Osteoblast (primary cell): Measurements from ENCODE around the gene ZCCHC24. TPM values are rescaled to one million over a fixed set of nuclear protein-coding genes. Genes with fewer than 3 reads are reported as not detected.

ENCODE experiments used
- DNase-seq: peaks from one replicate; pipeline ENCODE4 v3.0.0; 2011; ENCODE audit warnings: low spot score, mixed read lengths; ENCODE audit not compliant: insufficient read length; ENCODE audit errors: missing footprints
- H2AFZ ChIP-seq: 2 replicates; pipeline ENCODE4 v1.6.0; 2011; ENCODE audit warnings: mild to moderate bottlenecking, low read length
- H3K27ac ChIP-seq: 2 replicates; pipeline ENCODE4 v1.5.1; 2011; ENCODE audit warnings: mild to moderate bottlenecking, low read depth, low read length, moderate library complexity
- H3K27me3 ChIP-seq: 2 replicates; pipeline ENCODE4 v1.6.0; 2012; ENCODE audit warnings: mild to moderate bottlenecking, control low read depth, inconsistent platforms, low read length, moderate library complexity; ENCODE audit not compliant: insufficient read depth
- H3K36me3 ChIP-seq: 2 replicates; pipeline ENCODE4 v1.5.1; 2011; ENCODE audit warnings: mild to moderate bottlenecking, low read length, control low read depth, moderate library complexity; ENCODE audit not compliant: insufficient read depth
- H3K4me1 ChIP-seq: 2 replicates; pipeline ENCODE4 v1.5.1; 2011; ENCODE audit warnings: mild to moderate bottlenecking, low read length, control low read depth, moderate library complexity; ENCODE audit not compliant: insufficient read depth
- H3K4me2 ChIP-seq: 2 replicates; pipeline ENCODE4 v1.6.0; 2011; ENCODE audit warnings: mild to moderate bottlenecking, low read length; ENCODE audit not compliant: insufficient read depth
- H3K4me3 ChIP-seq: fragments of 200-600 bp; sonication (generic); 3 replicates; pipeline ENCODE4 v1.5.1; 2012; ENCODE audit warnings: mild to moderate bottlenecking, low read length, inconsistent platforms; ENCODE audit not compliant: insufficient read depth
- H3K79me2 ChIP-seq: 2 replicates; pipeline ENCODE4 v1.6.0; 2012; ENCODE audit warnings: mild to moderate bottlenecking, low read length, control low read depth, inconsistent platforms; ENCODE audit not compliant: insufficient read depth
- H3K9me3 ChIP-seq: 2 replicates; pipeline ENCODE4 v1.5.1; 2011; ENCODE audit warnings: low read depth, low read length, control low read depth
- H4K20me1 ChIP-seq: 2 replicates; pipeline ENCODE4 v1.6.0; 2012; ENCODE audit warnings: mild to moderate bottlenecking, low read length, control low read depth; ENCODE audit not compliant: insufficient read depth
- CTCF ChIP-seq: IDR thresholded peaks from 2 replicates; pipeline ENCODE4 v1.5.1; 2011; ENCODE audit warnings: mild to moderate bottlenecking, low read depth, low read length, moderate library complexity; ENCODE audit errors: extremely low read depth
- total RNA-seq: library from RNA; depleted of rRNA; stranded (reverse); fragments of >200 nt; gene quantifications from 2 replicates; pipeline ENCODE4 v1.2.3, GENCODE V29; 2012

Gene ZCCHC24
- total RNA-seq, 1 donor, result 48.5 TPM

GRCh38 chr10:79359816-79360498, 85.5 kb downstream of the ZCCHC24 start:
- TF ChIP-seq CTCF, result no peak
- DNase-seq, result no peak
- Histone ChIP-seq H3K27me3 (no peaks in the 10 kb centered on the region), H4K20me1 (no peaks in the 10 kb centered on the region), H3K9me3 (peaks cover 4% of the 10 kb centered on the region), H2AFZ (no peak overlapping the region), H3K4me3 (no peak overlapping the region), H3K79me2 (no peaks in the 10 kb centered on the region), H3K36me3 (peaks cover 7% of the 10 kb centered on the region), H3K4me2 (no peak overlapping the region), H3K4me1 (peaks cover 4% of the 10 kb centered on the region), H3K27ac (no peak overlapping the region)

GRCh38 chr10:79358811-79359210, 86.6 kb downstream of the ZCCHC24 start:
- peaks cover 1% of the 10 kb centered on the region for H3K79me2 ChIP-seq
- TF ChIP-seq CTCF, result no peak
- peaks cover 9% of the 10 kb centered on the region for H4K20me1 ChIP-seq
- no peaks in the 10 kb centered on the region for H3K9me3 ChIP-seq
- H3K4me1 ChIP-seq, result peaks cover 4% of the 10 kb centered on the region
- H2AFZ ChIP-seq, result no peak overlapping the region
- H3K4me2 ChIP-seq, result no peak overlapping the region
- DNase-seq, result no peak
- H3K27ac ChIP-seq, result no peak overlapping the region
- H3K36me3 ChIP-seq, result peaks cover 18% of the 10 kb centered on the region
- no peaks in the 10 kb centered on the region for H3K27me3 ChIP-seq
- H3K4me3 ChIP-seq, result no peak overlapping the region

GRCh38 chr10:79357180-79357579, 88.2 kb downstream of the ZCCHC24 start:
- Histone ChIP-seq H3K4me2 (no peak overlapping the region), H3K4me1 (peaks cover 4% of the 10 kb centered on the region), H3K9me3 (no peaks in the 10 kb centered on the region), H3K27me3 (no peaks in the 10 kb centered on the region), H3K4me3 (no peak overlapping the region), H2AFZ (no peak overlapping the region), H4K20me1 (peaks cover 26% of the 10 kb centered on the region), H3K36me3 (peaks cover 34% of the 10 kb centered on the region), H3K27ac (no peak overlapping the region), H3K79me2 (peaks cover 8% of the 10 kb centered on the region)
- TF ChIP-seq CTCF, result no peak
- no peak for DNase-seq

GRCh38 chr10:79356104-79356503, 89.3 kb downstream of the ZCCHC24 start:
- Histone ChIP-seq H3K4me2 (no peak overlapping the region), H3K4me1 (no peaks in the 10 kb centered on the region), H2AFZ (no peak overlapping the region), H4K20me1 (peaks cover 33% of the 10 kb centered on the region), H3K9me3 (no peaks in the 10 kb centered on the region), H3K36me3 (peaks cover 45% of the 10 kb centered on the region), H3K79me2 (peaks cover 17% of the 10 kb centered on the region), H3K4me3 (no peak overlapping the region), H3K27me3 (no peaks in the 10 kb centered on the region), H3K27ac (no peak overlapping the region)
- DNase-seq, result no peak
- no peak for TF ChIP-seq CTCF
